AG10803 (cell line): Measurements from ENCODE around the gene INKA1.

ENCODE experiments used
- DNase-seq: peaks from one replicate; pipeline ENCODE4 v3.0.0; 2010; ENCODE audit warnings: low read depth
- H3K4me3 ChIP-seq: 2 replicates; pipeline ENCODE4 v1.5.1; 2011; ENCODE audit warnings: mild to moderate bottlenecking, low read length, control low read depth
- TF ChIP-seq, protein P1 (sequence below): conservative IDR thresholded peaks from 2 replicates; pipeline ENCODE4 v1.5.1; 2011; ENCODE audit warnings: mild to moderate bottlenecking, low read length, control low read depth, inconsistent platforms

INKA1 gene

GRCh38 chr3:49787536-49787935 is 15.5 kb upstream of the INKA1 start:
- H3K4me3 ChIP-seq = no peak overlapping the region
- no peak for DNase-seq
- TF ChIP-seq, protein P1, sequence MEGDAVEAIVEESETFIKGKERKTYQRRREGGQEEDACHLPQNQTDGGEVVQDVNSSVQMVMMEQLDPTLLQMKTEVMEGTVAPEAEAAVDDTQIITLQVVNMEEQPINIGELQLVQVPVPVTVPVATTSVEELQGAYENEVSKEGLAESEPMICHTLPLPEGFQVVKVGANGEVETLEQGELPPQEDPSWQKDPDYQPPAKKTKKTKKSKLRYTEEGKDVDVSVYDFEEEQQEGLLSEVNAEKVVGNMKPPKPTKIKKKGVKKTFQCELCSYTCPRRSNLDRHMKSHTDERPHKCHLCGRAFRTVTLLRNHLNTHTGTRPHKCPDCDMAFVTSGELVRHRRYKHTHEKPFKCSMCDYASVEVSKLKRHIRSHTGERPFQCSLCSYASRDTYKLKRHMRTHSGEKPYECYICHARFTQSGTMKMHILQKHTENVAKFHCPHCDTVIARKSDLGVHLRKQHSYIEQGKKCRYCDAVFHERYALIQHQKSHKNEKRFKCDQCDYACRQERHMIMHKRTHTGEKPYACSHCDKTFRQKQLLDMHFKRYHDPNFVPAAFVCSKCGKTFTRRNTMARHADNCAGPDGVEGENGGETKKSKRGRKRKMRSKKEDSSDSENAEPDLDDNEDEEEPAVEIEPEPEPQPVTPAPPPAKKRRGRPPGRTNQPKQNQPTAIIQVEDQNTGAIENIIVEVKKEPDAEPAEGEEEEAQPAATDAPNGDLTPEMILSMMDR = no peak

DNA sequence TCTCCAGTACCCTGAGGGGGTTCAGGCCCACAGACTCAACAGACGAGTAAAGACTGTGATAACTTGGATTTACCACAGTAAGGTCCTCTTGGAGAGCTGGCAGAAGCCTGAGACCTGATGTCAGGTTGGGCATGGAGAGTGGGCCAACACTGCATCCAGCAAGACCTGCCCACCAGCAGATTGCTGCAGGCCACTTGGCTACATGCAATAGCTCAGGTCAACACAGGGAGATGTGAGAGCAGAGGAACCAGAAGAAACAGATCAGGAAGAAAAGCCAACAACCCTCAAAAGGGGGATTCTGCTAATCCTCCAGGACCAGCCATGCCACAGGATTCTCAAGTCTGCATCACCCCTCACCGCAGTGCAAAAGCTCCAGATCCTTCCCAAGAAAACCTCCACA is 15.0 kb upstream of the INKA1 start:
- TF ChIP-seq, protein P1 = no peak
- DNase-seq = no peak
- no peak overlapping the region for H3K4me3 ChIP-seq

DNA sequence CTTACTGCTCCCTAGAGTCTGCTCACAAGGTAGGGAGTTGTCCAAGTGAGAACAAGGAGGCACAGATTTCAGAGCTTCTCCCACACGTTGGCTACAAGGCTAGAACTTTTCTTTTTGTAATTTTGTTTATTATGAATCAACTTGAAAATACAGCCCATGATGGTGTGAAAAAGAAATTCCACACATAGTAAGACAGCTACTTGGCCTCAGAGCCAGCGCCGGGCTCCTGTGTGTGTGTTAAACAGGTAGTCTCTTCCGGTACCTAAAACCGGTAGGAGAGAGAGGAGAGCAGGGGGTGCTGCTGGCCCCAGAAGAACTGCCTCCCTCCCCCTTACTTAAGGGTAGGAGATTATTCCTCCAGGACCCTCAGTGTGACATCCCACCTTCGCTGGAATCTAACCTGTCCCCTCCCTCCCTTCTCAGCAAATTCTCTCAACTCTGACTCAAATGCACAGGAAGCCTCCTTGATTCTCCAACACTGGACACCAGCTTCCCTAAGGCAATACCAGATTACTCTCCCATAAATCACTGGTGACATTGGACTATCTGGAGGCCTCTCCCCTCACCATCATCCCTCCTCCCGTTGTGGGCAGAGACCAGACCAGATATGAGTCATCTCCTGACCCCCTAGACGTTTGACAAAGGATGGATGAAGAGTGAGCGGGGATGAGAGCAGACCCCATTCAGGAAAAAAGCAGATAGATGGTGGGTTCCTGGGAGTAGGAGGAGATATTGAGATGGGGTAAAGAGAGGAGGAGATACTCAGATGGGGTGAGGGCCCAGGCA is 12.2 kb upstream of the INKA1 start:
- H3K4me3 ChIP-seq = no peak overlapping the region
- TF ChIP-seq, protein P1 = no peak
- no peak for DNase-seq

DNA sequence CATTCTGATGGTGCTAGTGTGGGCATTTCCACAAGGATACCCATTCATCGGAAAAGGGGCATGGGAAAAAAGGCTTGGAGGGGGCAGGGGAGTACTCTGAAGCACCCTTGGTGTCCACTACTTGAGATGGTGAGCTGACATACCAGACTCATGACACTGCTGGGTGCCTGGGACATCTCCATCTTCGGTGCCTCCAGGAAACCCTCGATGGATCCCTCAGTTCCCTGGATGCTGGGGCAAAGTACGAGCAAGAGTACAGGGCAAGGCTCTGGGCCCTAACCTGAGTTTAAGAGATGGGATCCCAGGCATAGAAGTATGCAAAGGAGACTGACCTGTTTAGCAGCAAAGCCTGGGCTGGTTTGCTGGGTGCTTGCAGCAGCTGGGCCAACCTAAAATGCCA is 11.5 kb upstream of the INKA1 start:
- H3K4me3 ChIP-seq = no peak overlapping the region
- DNase-seq = no peak
- TF ChIP-seq, protein P1 = no peak

- no peak for DNase-seq
- TF ChIP-seq, protein P1 = no peak
- no peak overlapping the region for H3K4me3 ChIP-seq
These were observed 10.5 kb upstream of the INKA1 start for GRCh38 chr3:49792371-49793150.

DNA sequence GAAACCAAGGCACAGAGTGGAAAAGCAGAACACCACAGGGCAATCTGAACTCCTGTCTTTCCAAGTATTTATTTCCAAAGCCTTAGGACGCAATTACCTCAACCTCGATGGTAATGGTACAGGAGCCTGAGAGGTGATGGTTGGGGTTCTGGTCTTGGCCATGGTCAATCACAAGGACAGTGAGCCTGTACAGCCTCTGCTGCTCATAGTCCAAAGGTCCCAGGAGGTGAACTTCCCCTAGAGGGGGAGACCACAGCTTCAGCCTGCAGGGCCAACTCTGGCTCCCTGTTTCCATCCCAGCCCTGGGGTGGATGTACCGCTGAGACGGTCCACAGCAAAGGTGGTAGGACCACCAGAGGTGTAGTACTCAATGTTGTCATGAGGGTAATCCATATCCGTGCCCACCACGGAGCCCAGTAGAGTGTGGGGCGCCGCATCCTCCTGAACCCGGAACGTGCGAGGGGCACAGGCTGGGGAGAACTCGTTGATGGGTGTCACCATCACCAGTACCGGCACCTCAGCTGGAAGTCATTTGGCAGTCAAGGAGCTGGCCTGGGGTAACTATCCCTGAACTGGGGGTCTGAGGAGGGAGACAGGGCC is 9.5 kb upstream of the INKA1 start:
- no peak for DNase-seq
- no peak overlapping the region for H3K4me3 ChIP-seq
- TF ChIP-seq, protein P1 = no peak
